Measurements from ENCODE around the gene RAB8B. TPM values are rescaled to one million over a fixed set of nuclear protein-coding genes. Genes with fewer than 3 reads are reported as not detected.

The RAB8B gene
- total RNA-seq, 1 donor from 2014 or later, result 135 TPM

DNA sequence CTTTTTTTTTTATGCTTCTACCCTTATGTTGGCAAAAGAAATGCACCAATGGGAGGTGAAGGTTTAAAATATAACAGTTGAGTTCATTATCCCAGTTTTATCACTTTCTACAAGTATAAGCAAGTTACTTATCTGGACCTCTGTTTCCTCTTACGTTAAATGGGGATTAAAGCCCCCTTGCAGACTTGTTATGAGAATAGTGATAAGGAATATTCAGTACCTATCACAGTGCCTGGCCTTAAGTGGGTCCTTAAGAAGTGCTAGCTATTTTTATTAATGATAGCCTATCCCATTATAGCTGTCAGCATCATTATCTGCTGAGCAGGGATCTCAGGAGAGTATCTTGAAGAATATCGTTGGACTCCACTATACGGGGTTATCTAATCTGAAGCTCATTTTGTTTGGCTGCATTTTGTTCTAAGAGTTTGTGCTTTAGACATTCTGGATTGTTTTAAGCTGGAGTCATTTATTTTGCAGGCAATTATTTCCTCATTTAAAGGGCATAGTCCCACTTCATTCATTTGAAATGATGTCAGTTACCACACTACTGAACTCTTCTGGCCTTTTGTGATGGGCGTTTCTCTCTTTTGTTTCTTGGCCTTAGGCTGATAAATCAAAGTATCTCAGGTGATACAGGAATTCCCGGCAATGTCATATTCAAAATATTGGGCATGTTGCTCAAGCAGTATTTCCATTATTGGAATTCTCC lies 28.8 kb downstream of the RAB8B start:
- DNase-seq (ENCODE audit: low spot score), result no peak
- H3K27me3 Mint-ChIP-seq (ENCODE audit: insufficient read depth), result no peaks in the 10 kb centered on the region
- intact Hi-C loops (cut with micrococcal nuclease), result no loop called here
- H3K36me3 Mint-ChIP-seq (ENCODE audit: low read depth), result peaks cover 26% of the 10 kb centered on the region
- H3K4me1 Mint-ChIP-seq (ENCODE audit: low read depth), result peaks cover 58% of the 10 kb centered on the region
- H3K27ac Mint-ChIP-seq, result no peak overlapping the region
- no peaks in the 10 kb centered on the region for H3K9me3 Mint-ChIP-seq
- no peak overlapping the region for H3K4me3 Mint-ChIP-seq

DNA sequence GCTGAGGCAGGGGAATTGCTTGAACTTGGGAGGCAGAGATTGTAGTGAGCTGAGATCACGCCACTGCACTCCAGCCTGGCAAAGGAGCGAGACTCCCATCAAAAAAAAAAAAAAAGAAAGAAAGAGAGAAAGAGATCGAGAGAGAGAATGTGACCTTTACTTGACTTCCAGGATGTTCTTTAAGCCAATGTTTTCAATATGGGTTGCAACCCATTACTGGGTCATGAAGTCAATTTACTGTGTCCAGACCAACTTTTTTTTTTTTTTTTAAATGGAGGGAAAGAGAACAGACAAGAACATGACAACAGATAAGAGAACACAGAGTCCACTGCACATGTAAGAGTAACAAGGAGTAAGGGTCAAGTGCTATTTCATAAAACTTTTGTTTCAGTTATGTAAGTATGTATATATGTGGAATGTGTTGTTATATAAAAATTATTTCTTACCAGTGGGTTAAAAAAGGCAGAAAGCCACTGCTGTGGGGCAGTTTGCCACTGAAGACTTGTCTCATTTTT lies 29.8 kb downstream of the RAB8B start:
- DNase-seq (ENCODE audit: low spot score), result no peak
- peaks cover 30% of the 10 kb centered on the region for H3K36me3 Mint-ChIP-seq (ENCODE audit: low read depth)
- H3K9me3 Mint-ChIP-seq, result no peaks in the 10 kb centered on the region
- no peak overlapping the region for H3K4me3 Mint-ChIP-seq
- H3K4me1 Mint-ChIP-seq (ENCODE audit: low read depth), result peaks cover 49% of the 10 kb centered on the region
- H3K27me3 Mint-ChIP-seq (ENCODE audit: insufficient read depth), result no peaks in the 10 kb centered on the region
- H3K27ac Mint-ChIP-seq, result no peak overlapping the region
- intact Hi-C loops (cut with micrococcal nuclease), result no loop called here

DNA sequence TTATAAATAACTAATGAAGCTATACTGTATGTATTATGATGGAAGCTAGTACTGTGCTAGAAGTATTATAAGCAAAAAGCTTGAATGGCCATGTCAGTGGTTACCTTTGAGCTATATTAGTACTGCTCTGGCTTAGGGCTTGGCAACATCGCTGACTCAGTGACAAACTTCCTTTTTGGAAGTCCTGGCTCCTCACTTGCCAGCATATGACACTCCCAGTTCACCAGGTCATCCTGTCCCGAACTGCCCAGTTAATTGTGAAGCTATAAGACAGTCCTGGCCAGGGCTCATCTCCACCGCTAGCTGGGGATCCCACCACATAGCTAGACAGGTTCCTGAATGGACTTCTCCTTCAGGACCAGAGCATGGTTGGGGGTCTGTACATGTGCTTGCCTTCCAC lies 31.9 kb downstream of the RAB8B start:
- DNase-seq (ENCODE audit: low spot score), result no peak
- Mint-ChIP-seq H3K27me3 (ENCODE audit: insufficient read depth) (no peaks in the 10 kb centered on the region), H3K27ac (no peak overlapping the region), H3K4me1 (ENCODE audit: low read depth) (peaks cover 45% of the 10 kb centered on the region), H3K9me3 (no peaks in the 10 kb centered on the region), H3K4me3 (no peak overlapping the region), H3K36me3 (ENCODE audit: low read depth) (peaks cover 33% of the 10 kb centered on the region)
- intact Hi-C loops (cut with micrococcal nuclease), result no loop called here

DNA sequence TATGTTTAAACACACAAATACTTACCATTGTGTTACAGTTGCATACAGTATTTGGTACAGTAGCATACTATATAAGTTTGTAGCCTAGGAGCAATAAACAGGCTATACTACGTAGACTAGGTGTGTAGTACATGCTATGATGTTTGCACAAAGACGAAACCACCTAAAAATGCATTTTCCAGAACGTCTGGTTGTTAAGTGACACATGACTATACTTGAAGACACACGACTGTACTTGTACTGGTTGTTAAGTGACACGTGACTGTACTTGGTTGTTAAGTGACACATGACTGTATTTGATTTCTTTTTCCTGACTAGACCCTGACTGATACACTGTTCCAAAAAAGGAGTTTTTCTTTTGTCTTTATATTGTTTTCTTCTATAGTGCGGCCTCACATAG lies 34.1 kb downstream of the RAB8B start:
- no peak for DNase-seq (ENCODE audit: low spot score)
- no peak overlapping the region for H3K27ac Mint-ChIP-seq
- H3K27me3 Mint-ChIP-seq (ENCODE audit: insufficient read depth), result no peaks in the 10 kb centered on the region
- no peaks in the 10 kb centered on the region for H3K9me3 Mint-ChIP-seq
- H3K36me3 Mint-ChIP-seq (ENCODE audit: low read depth), result peaks cover 38% of the 10 kb centered on the region
- no peak overlapping the region for H3K4me3 Mint-ChIP-seq
- intact Hi-C loops (cut with micrococcal nuclease), result no loop called here
- H3K4me1 Mint-ChIP-seq (ENCODE audit: low read depth), result peaks cover 54% of the 10 kb centered on the region

DNA sequence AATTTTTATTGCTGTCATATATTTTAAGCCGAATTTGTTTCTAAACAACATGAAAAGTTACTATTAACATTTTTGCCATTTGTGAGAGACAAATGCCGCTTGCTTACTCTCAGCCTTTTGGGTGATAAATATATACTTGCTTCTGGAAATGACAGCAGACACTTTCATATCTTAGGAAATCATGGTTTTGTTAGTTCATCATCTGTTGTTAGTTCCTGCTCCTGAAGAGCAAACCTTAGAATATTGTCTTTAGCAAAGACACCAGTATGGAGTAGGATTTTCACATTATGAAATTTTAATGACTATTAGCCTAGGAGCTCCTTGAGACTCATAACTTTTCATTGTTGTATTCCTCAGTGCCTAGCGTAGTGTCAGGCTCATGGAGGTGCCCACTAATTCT lies 36.0 kb downstream of the RAB8B start:
- Mint-ChIP-seq H3K27me3 (ENCODE audit: insufficient read depth) (no peaks in the 10 kb centered on the region), H3K4me1 (ENCODE audit: low read depth) (peaks cover 41% of the 10 kb centered on the region), H3K9me3 (no peaks in the 10 kb centered on the region), H3K36me3 (ENCODE audit: low read depth) (peaks cover 35% of the 10 kb centered on the region), H3K4me3 (no peak overlapping the region), H3K27ac (no peak overlapping the region)
- intact Hi-C loops (cut with micrococcal nuclease), result no loop called here
- no peak for DNase-seq (ENCODE audit: low spot score)

DNA sequence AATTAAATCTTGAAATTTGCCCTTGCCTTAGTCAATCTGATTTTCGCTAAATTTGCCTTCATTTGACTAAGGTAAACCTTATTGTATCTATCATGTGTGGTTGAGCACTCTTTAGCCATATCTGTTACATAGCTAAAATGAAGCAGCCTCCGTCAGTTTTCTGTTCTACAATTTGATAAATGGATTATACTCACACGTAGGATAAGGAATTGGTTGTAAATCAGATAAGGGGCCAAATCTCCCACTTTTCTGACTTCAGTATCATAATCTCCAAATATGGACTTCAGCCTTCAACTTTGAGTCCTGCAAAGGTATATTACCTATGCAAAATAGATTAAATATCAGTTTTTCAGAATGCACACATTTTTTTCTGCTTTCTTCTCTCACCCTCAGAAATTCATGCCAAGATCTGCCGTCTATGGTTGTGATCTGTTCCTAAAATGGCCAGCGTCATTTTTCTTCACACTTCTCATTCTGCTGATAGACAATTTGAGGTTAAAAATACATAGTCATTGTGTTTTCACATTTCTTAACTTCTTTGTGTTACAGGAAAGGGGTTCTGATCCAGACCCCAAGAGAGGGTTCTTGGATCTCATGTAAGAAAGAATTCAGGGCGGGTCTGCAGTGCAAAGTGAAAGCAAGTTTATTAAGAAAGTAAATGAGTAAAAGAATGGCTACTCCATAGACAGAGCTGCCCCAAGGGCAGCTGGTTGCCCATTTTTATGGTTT lies 36.9 kb downstream of the RAB8B start:
- Mint-ChIP-seq H3K4me1 (ENCODE audit: low read depth) (peaks cover 40% of the 10 kb centered on the region), H3K9me3 (no peaks in the 10 kb centered on the region), H3K27ac (peak overlapping the region; percentile 10), H3K36me3 (ENCODE audit: low read depth) (peaks cover 35% of the 10 kb centered on the region), H3K27me3 (ENCODE audit: insufficient read depth) (no peaks in the 10 kb centered on the region), H3K4me3 (peak overlapping the region; percentile 19)
- intact Hi-C loops (cut with micrococcal nuclease), result no loop called here
- no peak for DNase-seq (ENCODE audit: low spot score)

DNA sequence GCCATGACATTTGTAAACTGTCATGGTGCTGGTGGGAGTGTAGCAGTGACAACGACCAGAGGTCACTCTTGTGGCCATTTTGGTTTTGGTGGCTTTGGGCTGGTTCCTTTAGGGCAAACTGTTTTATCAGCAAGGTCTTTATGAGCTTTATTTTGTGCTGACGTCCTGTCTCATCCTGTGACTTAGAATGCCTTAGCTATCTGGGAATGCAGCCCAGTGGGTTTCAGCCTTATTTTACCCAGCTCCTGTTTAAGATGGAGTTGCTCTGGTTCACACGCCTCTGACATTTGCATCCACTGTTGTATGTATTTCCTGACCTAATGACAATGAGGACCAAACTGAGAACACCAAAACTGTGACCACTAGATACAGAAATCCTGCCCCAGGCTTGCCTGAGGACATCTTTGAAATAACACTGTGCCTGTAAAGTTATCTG lies 37.6 kb downstream of the RAB8B start:
- H3K36me3 Mint-ChIP-seq (ENCODE audit: low read depth), result peaks cover 33% of the 10 kb centered on the region
- H3K27ac Mint-ChIP-seq, result no peak overlapping the region
- no peaks in the 10 kb centered on the region for H3K27me3 Mint-ChIP-seq (ENCODE audit: insufficient read depth)
- intact Hi-C loops (cut with micrococcal nuclease), result no loop called here
- DNase-seq (ENCODE audit: low spot score), result no peak
- peaks cover 46% of the 10 kb centered on the region for H3K4me1 Mint-ChIP-seq (ENCODE audit: low read depth)
- no peaks in the 10 kb centered on the region for H3K9me3 Mint-ChIP-seq
- H3K4me3 Mint-ChIP-seq, result no peak overlapping the region

DNA sequence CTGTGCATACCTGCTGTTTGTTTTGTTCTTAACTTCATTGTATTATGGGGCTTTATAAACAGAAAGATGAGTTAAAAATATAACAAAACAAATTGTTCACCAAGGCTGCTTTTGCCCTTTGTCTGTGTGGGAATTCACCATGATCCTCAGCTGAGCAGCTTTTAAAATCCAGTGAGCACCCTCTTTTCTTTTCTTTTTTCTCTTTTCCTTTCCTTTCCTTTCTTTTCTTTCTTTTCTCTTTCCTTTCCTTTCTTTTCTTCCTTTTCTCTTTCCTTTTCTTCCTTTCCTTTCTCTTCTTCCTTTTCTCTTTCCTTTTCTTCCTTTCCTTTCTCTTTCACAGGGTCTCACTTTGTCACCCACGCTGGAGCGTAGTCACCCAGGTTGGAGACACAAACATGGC lies 38.3 kb downstream of the RAB8B start:
- peak overlapping the region; percentile 72 for H3K27ac Mint-ChIP-seq
- no peaks in the 10 kb centered on the region for H3K9me3 Mint-ChIP-seq
- peaks cover 31% of the 10 kb centered on the region for H3K36me3 Mint-ChIP-seq (ENCODE audit: low read depth)
- H3K4me3 Mint-ChIP-seq, result no peak overlapping the region
- intact Hi-C loops (cut with micrococcal nuclease), result no loop called here
- DNase-seq (ENCODE audit: low spot score), result no peak
- H3K4me1 Mint-ChIP-seq (ENCODE audit: low read depth), result peaks cover 48% of the 10 kb centered on the region
- no peaks in the 10 kb centered on the region for H3K27me3 Mint-ChIP-seq (ENCODE audit: insufficient read depth)

DNA sequence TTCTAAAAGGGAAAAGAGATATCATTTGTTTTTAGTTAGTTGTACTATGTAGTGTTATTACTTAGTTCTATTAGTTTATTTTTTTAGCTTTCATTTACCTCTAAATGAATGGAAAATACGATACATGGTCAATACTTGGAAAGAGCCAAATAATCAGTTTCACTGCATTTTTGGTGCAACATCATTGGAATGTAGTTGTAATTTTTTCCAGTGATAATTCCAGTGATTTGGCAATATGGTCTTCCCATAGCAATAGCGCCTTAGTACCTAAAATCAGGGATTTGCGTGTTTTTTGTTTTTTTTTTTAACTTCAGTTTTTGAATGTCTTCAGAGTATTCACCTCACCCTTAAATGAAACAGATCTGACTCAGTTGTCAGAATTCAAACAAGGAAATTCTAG lies 41.8 kb downstream of the RAB8B start:
- DNase-seq (ENCODE audit: low spot score), result no peak
- Mint-ChIP-seq H3K27me3 (ENCODE audit: insufficient read depth) (no peaks in the 10 kb centered on the region), H3K4me3 (no peak overlapping the region), H3K36me3 (ENCODE audit: low read depth) (peaks cover 32% of the 10 kb centered on the region), H3K27ac (peak overlapping the region; percentile 58), H3K4me1 (ENCODE audit: low read depth) (peaks cover 67% of the 10 kb centered on the region), H3K9me3 (no peaks in the 10 kb centered on the region)
- intact Hi-C loops (cut with micrococcal nuclease), result loop anchor here (1.0 to 5.0 kb wide), 2 partner anchors 19 to 46 kb away; partner anchors contain the start of gene APH1B

DNA sequence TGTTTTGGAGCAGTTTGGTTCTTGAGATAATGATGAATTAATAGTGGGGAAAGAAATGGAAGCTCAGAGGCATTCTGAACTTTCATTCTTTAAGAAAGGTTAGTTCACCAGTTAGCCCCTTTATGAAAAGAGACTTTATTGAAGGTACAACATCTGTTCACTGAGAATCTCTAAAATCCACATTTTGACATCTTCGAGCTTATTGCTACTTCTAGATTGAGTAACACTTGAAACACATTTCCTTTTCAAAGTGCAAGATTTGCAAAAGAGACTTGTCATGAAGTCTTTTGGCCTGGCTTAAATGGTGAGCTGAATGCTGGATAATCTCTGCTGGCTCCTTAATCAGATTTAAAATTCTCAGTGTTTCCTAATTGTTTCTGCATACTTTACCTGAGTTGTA lies 42.3 kb downstream of the RAB8B start:
- intact Hi-C loops (cut with micrococcal nuclease), result loop anchor here (1.0 to 5.0 kb wide), 3 partner anchors 19 to 46 kb away; partner anchors contain the start of gene APH1B
- Mint-ChIP-seq H3K4me3 (no peak overlapping the region), H3K36me3 (ENCODE audit: low read depth) (peaks cover 28% of the 10 kb centered on the region)

DNA sequence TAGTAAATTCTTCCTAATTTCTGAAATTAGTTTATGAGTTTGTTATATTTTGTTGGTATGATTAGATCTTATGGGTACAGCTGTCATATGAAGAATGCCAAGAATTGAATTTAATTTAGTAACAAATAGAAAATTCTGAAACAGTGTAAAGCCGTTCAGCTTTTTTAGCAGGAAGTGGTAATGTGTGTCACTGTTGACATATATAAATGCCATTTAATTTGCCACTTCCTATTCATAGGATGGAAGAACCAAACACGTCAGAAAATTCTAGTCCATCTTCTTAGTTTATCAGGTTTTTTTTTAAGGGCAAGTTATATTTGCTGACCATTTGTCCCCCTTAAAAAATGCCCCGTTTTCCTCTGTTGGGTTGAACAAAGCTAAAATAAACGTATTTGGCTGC lies 43.0 kb downstream of the RAB8B start:
- DNase-seq (ENCODE audit: low spot score), result no peak
- intact Hi-C loops (cut with micrococcal nuclease), result loop anchor here (1.0 to 5.0 kb wide), 2 partner anchors 40 to 45 kb away; partner anchors contain the start of gene APH1B
- H3K27me3 Mint-ChIP-seq (ENCODE audit: insufficient read depth), result no peaks in the 10 kb centered on the region
- peak overlapping the region; percentile 47 for H3K4me3 Mint-ChIP-seq
- peaks cover 32% of the 10 kb centered on the region for H3K36me3 Mint-ChIP-seq (ENCODE audit: low read depth)
- H3K27ac Mint-ChIP-seq, result peak overlapping the region; percentile 72
- peaks cover 63% of the 10 kb centered on the region for H3K4me1 Mint-ChIP-seq (ENCODE audit: low read depth)
- no peaks in the 10 kb centered on the region for H3K9me3 Mint-ChIP-seq

More for the DNA sequence above, 42.3 kb downstream of the RAB8B start:
- Mint-ChIP-seq H3K9me3 (no peaks in the 10 kb centered on the region), H3K27ac (peak overlapping the region; percentile 58), H3K27me3 (ENCODE audit: insufficient read depth) (no peaks in the 10 kb centered on the region), H3K4me1 (ENCODE audit: low read depth) (peaks cover 62% of the 10 kb centered on the region)
- no peak for DNase-seq (ENCODE audit: low spot score)

DNA sequence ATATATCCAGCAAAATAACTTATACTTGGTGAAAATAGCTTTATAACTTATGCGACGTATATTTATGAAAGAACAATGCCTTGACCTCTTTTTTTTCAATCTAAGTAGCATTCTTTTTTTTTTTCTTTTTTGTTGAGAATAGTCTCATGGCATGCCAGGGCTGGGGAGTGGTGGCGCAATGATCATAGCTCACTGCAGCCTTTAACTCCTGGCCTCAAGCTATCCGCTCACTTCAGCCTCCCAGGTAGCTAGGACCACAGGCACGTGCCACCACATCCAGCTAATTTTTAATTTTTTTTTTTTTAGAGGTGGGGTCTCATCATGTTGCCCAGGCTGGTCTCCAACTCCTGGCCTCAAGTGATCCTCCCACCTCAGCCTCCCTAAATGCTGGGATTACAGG lies 43.5 kb downstream of the RAB8B start:
- Mint-ChIP-seq H3K27ac (no peak overlapping the region), H3K4me1 (ENCODE audit: low read depth) (peaks cover 62% of the 10 kb centered on the region), H3K9me3 (no peaks in the 10 kb centered on the region), H3K36me3 (ENCODE audit: low read depth) (peaks cover 34% of the 10 kb centered on the region), H3K4me3 (no peak overlapping the region), H3K27me3 (ENCODE audit: insufficient read depth) (no peaks in the 10 kb centered on the region)
- intact Hi-C loops (cut with micrococcal nuclease), result loop anchor here (1.0 to 5.0 kb wide), 2 partner anchors 41 to 44 kb away; partner anchors contain the start of gene APH1B
- no peak for DNase-seq (ENCODE audit: low spot score)

All from activated T-helper 1 cell treated with anti-CD3 and anti-CD28 coated beads, Interleukin-12 subunit alpha, Interleukin-12 subunit beta, Interleukin-2, Interleukin-4 antibody, amounts not matched to agents 30 ng/mL and 10 ng/mL and 1 ng/mL, durations not matched to agents 14 hours and 24 hours and 36 hours (primary cell).